Panc1 (cell line): ENCODE data around the gene RIPOR2. TPM values are rescaled to one million over a fixed set of nuclear protein-coding genes. Genes with fewer than 3 reads are reported as not detected.

Source experiments
- ATAC-seq: fragments of 200-7000 bp; cut with Tn5 transposase; 2 replicates; pipeline ENCODE4 v1.9.1; 2020; ENCODE audit warnings: mild to moderate bottlenecking, moderate library complexity
- BruUV-seq: library from RNA; stranded (reverse); fragments of 400-500 nt; replicated peaks from 2 replicates; lab custom pipeline; 2021; lab: Mats Ljungman, UMichigan
- CTCF ChIA-PET: fragments of 300-600 bp; sonication (Branson Sonifier 250); formaldehyde crosslinking; loops from one replicate; lab custom pipeline; 2022; ENCODE audit warnings: antibody characterized with exemption; lab: Charles Lee
- POLR2A ChIA-PET: fragments of 300-600 bp; sonication (Branson Sonifier 250); formaldehyde crosslinking; loops from one replicate; lab custom pipeline; 2022; ENCODE audit warnings: antibody characterized with exemption; lab: Charles Lee
- DNase-seq: peaks from one replicate; pipeline ENCODE4 v3.0.0-alpha.2; 2010; ENCODE audit warnings: low read depth, low spot score
- H3K27ac ChIP-seq: 2 replicates; pipeline ENCODE4 v1.5.1; 2011; ENCODE audit warnings: mild to moderate bottlenecking, low read length, inconsistent platforms
- H3K27me3 ChIP-seq: fragments of 200-500 bp; sonication (Bioruptor generic); 2 replicates; pipeline ENCODE4 v1.6.0; 2014; ENCODE audit warnings: low read length, inconsistent platforms; ENCODE audit not compliant: control insufficient read depth, insufficient read depth
- H3K36me3 ChIP-seq: fragments of 200-500 bp; sonication (Bioruptor generic); 2 replicates; pipeline ENCODE4 v1.5.1; 2014; ENCODE audit warnings: inconsistent platforms, mild to moderate bottlenecking, low read length, moderate library complexity; ENCODE audit not compliant: control insufficient read depth, insufficient read depth
- H3K4me1 ChIP-seq: 2 replicates; pipeline ENCODE4 v1.5.1; 2011; ENCODE audit warnings: inconsistent platforms, mild to moderate bottlenecking, low read length, moderate library complexity; ENCODE audit not compliant: control insufficient read depth, insufficient read depth
- H3K4me3 ChIP-seq, 2 experiments: 2 replicates each; pipeline ENCODE4 v1.5.1; 2011 to 2012; ENCODE audit warnings: low read depth in 2 of 2, low read length in 2 of 2, mild to moderate bottlenecking in 2 of 2, inconsistent platforms in 1 of 2, moderate library complexity in 1 of 2
- H3K9me3 ChIP-seq: fragments of 200-500 bp; sonication (Bioruptor generic); 2 replicates; pipeline ENCODE4 v1.5.1; 2014; ENCODE audit warnings: low read depth, mild to moderate bottlenecking, inconsistent platforms, low read length, moderate library complexity; ENCODE audit not compliant: control insufficient read depth, insufficient read depth
- CTCF ChIP-seq: fragments of 450-650 bp; IDR thresholded peaks from 2 replicates; pipeline ENCODE4 v1.5.1; 2017; ENCODE audit warnings: mild to moderate bottlenecking
- POLR2AphosphoS5 ChIP-seq: IDR thresholded peaks from 2 replicates; pipeline ENCODE4 v1.6.1; 2012; ENCODE audit warnings: mild to moderate bottlenecking, low read depth, low read length, moderate library complexity
- REST ChIP-seq, 2 experiments: IDR thresholded peaks; 2 replicates each; pipeline ENCODE4 v1.6.1; 2011 to 2012; ENCODE audit warnings: low read depth in 2 of 2, control low read depth in 1 of 2, low read length in 1 of 2, mild to moderate bottlenecking in 1 of 2, moderate library complexity in 1 of 2; ENCODE audit not compliant: insufficient read depth in 1 of 2
- SIN3A ChIP-seq: IDR thresholded peaks from 2 replicates; pipeline ENCODE4 v1.6.1; 2012; ENCODE audit warnings: low read depth, mild to moderate bottlenecking, low read length, moderate library complexity, borderline replicate concordance; ENCODE audit not compliant: insufficient read depth
- TCF7L2 ChIP-seq: IDR thresholded peaks from 2 replicates; pipeline ENCODE4 v1.6.1; 2011; ENCODE audit warnings: mild to moderate bottlenecking, low read depth, low read length, inconsistent platforms
- in situ Hi-C: cut with HindIII; loops from 2 replicates; pipeline ENCODE4 v1.10.0; 2016; ENCODE audit warnings: low sequenced_read_pairs, low pct_unique_long_range_greater_than_20kb
- intact Hi-C: fragments of 100-400 bp; cut with micrococcal nuclease; formaldehyde crosslinking; loops from one replicate; pipeline ENCODE4 v1.10.0; 2022; ENCODE audit not compliant: unreplicated experiment
- total RNA-seq: library from RNA; stranded (reverse); gene quantifications from one replicate; pipeline ENCODE4 v1.2.1, GENCODE V29; 2021; ENCODE audit not compliant: unreplicated experiment

The RIPOR2 gene
- total RNA-seq, 1 experiment from 2014 or later: 0.54 TPM

- CTCF ChIA-PET: no interaction called here
- POLR2A ChIA-PET: no interaction called here
- TF ChIP-seq POLR2AphosphoS5 (no peak), SIN3A (no peak), REST (IDR thresholded peaks at IDR 0.05; ENCODE audit: insufficient read depth in 1 of 2, low read depth in 2 of 2, low read length in 1 of 2) (no peak), TCF7L2 (no peak), CTCF (no peak)
- in situ Hi-C loops (no loop called here), intact Hi-C loops (no loop called here)
- Histone ChIP-seq H3K27ac (no peak overlapping the region), H3K4me1 (no peaks in the 10 kb centered on the region), H3K27me3 (peaks cover 10% of the 10 kb centered on the region), H3K36me3 (no peaks in the 10 kb centered on the region), H3K9me3 (no peaks in the 10 kb centered on the region), H3K4me3 (no peak overlapping the region)
- ATAC-seq (no peak), DNase-seq (no peak)
- no TSS peak for BruUV-seq
Observed at GRCh38 chr6:24838081-24838480, 97.7 kb downstream of the RIPOR2 start.

- Histone ChIP-seq H3K36me3 (no peaks in the 10 kb centered on the region), H3K27me3 (peaks cover 6% of the 10 kb centered on the region; the same call in 1 of the 2 replicates), H3K27ac (no peak overlapping the region), H3K4me1 (no peaks in the 10 kb centered on the region), H3K4me3 (no peak overlapping the region), H3K9me3 (no peaks in the 10 kb centered on the region)
- no peak for ATAC-seq
- TF ChIP-seq POLR2AphosphoS5 (no peak), TCF7L2 (no peak), SIN3A (no peak), CTCF (no peak)
- intact Hi-C loops: no loop called here
- CTCF ChIA-PET: no interaction called here
- no peak for DNase-seq
- POLR2A ChIA-PET: no interaction called here
- BruUV-seq: no TSS peak
- in situ Hi-C loops: no loop called here
Observed at GRCh38 chr6:24836109-24836508, 99.7 kb downstream of the RIPOR2 start.
